Activated CD8-positive, alpha-beta T cell treated with anti-CD3 and anti-CD28 coated beads, Interleukin-2, amount 10 ng/mL, durations not matched to agents 7 days and 5 days (primary cell): Measurements from ENCODE around the gene SUGT1. TPM values are rescaled to one million over a fixed set of nuclear protein-coding genes. Genes with fewer than 3 reads are reported as not detected.
"Not testable (repeated sequence)": the region's sequence is repeated elsewhere in the genome, so short reads cannot be mapped to it uniquely, and the experiment has no call there.

ENCODE experiments used
- ATAC-seq: fragments of 150-1000 bp; cut with Tn5 transposase; one replicate; pipeline ENCODE4 v1.10.0; 2021; ENCODE audit warnings: moderate library complexity
- CTCF ChIA-PET: fragments of 350-600 bp; sonication (Branson Sonifier 250); formaldehyde crosslinking; loops from one replicate; lab custom pipeline; 2021; ENCODE audit warnings: antibody characterized with exemption; lab: Charles Lee
- POLR2A ChIA-PET: fragments of 350-600 bp; sonication (Branson Sonifier 250); formaldehyde crosslinking; loops from one replicate; lab custom pipeline; 2021; ENCODE audit warnings: antibody characterized with exemption; lab: Charles Lee
- DNase-seq: peaks from one replicate; pipeline ENCODE4 v3.0.0-alpha.2; 2020
- H3K27ac Mint-ChIP-seq: one replicate; pipeline ENCODE4 v1.8.0; 2021; ENCODE audit warnings: mild to moderate bottlenecking, mixed read lengths
- H3K27me3 Mint-ChIP-seq: one replicate; pipeline ENCODE4 v1.8.0; 2021; ENCODE audit warnings: low read depth, mixed read lengths
- H3K36me3 Mint-ChIP-seq: one replicate; pipeline ENCODE4 v1.8.0; 2021; ENCODE audit warnings: low read depth, mixed read lengths
- H3K4me1 Mint-ChIP-seq: one replicate; pipeline ENCODE4 v1.8.0; 2021; ENCODE audit warnings: low read depth, mixed read lengths
- H3K4me3 Mint-ChIP-seq: one replicate; pipeline ENCODE4 v1.8.0; 2021; ENCODE audit warnings: mild to moderate bottlenecking, mixed read lengths
- H3K9me3 Mint-ChIP-seq: one replicate; pipeline ENCODE4 v1.8.0; 2022; ENCODE audit warnings: mixed read lengths; ENCODE audit not compliant: insufficient read depth
- total RNA-seq, 2 experiments: library from RNA; stranded (reverse); gene quantifications; one replicate each; pipeline ENCODE4 v1.2.3, GENCODE V29; 2021

SUGT1 gene
- total RNA-seq, 2 experiments from 2014 or later: 48.5 to 50.7 TPM

DNA sequence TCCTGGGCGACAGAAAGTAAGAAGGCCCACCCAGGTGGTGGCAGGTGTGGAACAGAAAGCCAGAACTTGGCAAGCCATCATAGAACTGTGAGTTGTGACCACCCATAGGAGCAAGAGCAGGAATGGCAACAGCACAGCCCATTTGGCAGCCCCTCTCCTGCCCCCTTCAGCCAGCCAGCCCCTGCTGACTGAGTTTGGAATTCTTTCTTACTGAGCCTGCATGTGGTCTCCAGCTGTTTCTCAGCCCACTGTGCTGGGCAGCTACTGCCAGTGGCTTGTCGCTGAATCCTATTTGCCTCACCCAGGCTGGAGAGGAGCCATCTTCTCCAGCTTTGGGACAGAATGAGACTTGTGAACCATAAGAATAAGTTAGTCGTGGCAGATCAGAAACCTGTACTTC is 58.6 kb downstream of the SUGT1 start:
- POLR2A ChIA-PET: no interaction called here
- Mint-ChIP-seq H3K4me1 (no peaks in the 10 kb centered on the region), H3K4me3 (no peak overlapping the region), H3K27me3 (peaks cover 10% of the 10 kb centered on the region), H3K27ac (no peak overlapping the region), H3K36me3 (no peaks in the 10 kb centered on the region), H3K9me3 (no peaks in the 10 kb centered on the region)
- DNase-seq (no peak), ATAC-seq (no peak)
- CTCF ChIA-PET: no interaction called here

DNA sequence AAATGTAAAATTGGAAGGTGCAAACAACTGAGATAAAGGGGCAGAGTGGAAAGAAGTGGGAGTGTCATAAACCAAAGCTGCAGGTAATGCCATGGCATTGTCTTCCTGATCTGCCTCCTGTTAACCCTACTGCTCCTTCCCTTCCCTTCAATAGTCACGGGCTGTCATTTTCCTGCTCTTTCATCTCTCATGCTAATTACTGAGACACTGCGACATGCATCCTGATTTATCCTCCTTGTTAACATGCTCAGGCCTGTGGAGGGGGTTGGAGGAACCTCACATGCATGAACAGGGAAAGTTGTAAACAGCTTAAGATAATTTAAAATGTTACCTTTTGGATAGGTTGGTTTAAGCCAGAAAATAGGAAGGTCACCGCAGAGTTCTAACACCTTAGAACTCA is 59.7 kb downstream of the SUGT1 start:
- no peaks in the 10 kb centered on the region for H3K36me3 Mint-ChIP-seq
- ATAC-seq (no peak), DNase-seq (no peak)
- peaks cover 12% of the 10 kb centered on the region for H3K27me3 Mint-ChIP-seq
- ChIA-PET POLR2A (no interaction called here), CTCF (interaction anchor here (1.5 kb wide), 1 partner anchor 8 kb away, joined by 5 read pairs; no protein-coding TSS in a partner anchor)
- H3K4me1 Mint-ChIP-seq: no peaks in the 10 kb centered on the region
- no peak overlapping the region for H3K27ac Mint-ChIP-seq
- no peaks in the 10 kb centered on the region for H3K9me3 Mint-ChIP-seq
- no peak overlapping the region for H3K4me3 Mint-ChIP-seq

GRCh38 chr13:52713894-52714293 is 61.3 kb downstream of the SUGT1 start:
- Mint-ChIP-seq H3K9me3 (no peaks in the 10 kb centered on the region), H3K27me3 (peaks cover 18% of the 10 kb centered on the region), H3K36me3 (no peaks in the 10 kb centered on the region), H3K4me3 (no peak overlapping the region), H3K4me1 (no peaks in the 10 kb centered on the region), H3K27ac (no peak overlapping the region)
- DNase-seq (no peak), ATAC-seq (no peak)
- ChIA-PET POLR2A (no interaction called here), CTCF (interaction anchor here (1.5 kb wide), 2 partner anchors 10 to 69 kb away, joined by 3 to 5 read pairs; no protein-coding TSS in a partner anchor)

GRCh38 chr13:52720904-52721303 is 68.3 kb downstream of the SUGT1 start:
- H3K4me3 Mint-ChIP-seq, ATAC-seq, DNase-seq, POLR2A ChIA-PET, H3K9me3 Mint-ChIP-seq, CTCF ChIA-PET, H3K4me1 Mint-ChIP-seq, H3K36me3 Mint-ChIP-seq, H3K27ac Mint-ChIP-seq: not testable (repeated sequence)
- H3K27me3 Mint-ChIP-seq: peaks cover 16% of the 10 kb centered on the region

DNA sequence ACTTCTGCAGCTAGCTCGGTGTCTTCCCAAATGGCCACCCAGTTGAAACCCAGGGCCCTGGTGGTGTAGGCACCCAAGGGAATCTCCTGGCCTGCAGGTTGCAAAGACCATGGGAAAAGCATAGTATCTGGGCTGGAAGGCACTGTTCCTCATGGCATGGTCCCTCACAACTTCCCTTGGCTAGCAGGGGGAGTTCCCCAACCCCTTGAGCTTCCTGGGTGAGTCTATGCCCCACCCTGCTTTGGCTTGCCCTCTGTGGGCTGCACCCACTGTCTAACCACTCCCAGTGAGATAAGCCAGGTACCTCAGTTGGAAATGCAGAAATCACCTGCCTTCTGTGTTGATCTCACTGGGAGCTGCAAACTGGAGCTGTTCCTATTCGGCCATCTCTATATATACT is 68.7 kb downstream of the SUGT1 start:
- CTCF ChIA-PET, H3K9me3 Mint-ChIP-seq, H3K4me1 Mint-ChIP-seq, H3K36me3 Mint-ChIP-seq, H3K4me3 Mint-ChIP-seq, DNase-seq, H3K27ac Mint-ChIP-seq, POLR2A ChIA-PET, ATAC-seq: not testable (repeated sequence)
- H3K27me3 Mint-ChIP-seq: peaks cover 12% of the 10 kb centered on the region

DNA sequence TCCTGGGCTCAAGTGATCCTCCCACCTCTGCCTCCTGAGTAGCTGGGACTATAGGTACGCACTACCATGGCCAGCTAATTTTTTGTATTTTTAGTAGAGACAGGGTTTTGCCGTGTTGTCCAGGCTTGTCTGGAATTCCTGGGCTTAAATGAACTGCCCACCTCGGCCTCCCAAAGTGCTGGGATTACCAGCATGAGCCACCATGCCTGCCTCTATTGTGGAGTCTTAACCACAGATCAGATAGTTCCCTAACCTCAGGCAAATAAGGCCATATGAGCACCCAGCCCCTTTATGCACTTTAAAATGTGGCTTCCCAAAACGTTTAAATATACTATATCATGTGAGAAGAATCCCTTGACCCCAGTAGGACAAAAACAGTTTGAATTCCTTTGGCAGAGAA is 70.5 kb downstream of the SUGT1 start:
- ChIA-PET CTCF (no interaction called here), POLR2A (no interaction called here)
- no peaks in the 10 kb centered on the region for H3K9me3 Mint-ChIP-seq
- peaks cover 9% of the 10 kb centered on the region for H3K27me3 Mint-ChIP-seq
- no peak for DNase-seq
- no peak overlapping the region for H3K4me3 Mint-ChIP-seq
- no peak overlapping the region for H3K27ac Mint-ChIP-seq
- no peaks in the 10 kb centered on the region for H3K4me1 Mint-ChIP-seq
- ATAC-seq: no peak
- H3K36me3 Mint-ChIP-seq: no peaks in the 10 kb centered on the region

GRCh38 chr13:52725302-52725701 is 72.7 kb downstream of the SUGT1 start:
- ChIA-PET POLR2A (no interaction called here), CTCF (no interaction called here)
- DNase-seq (no peak), ATAC-seq (no peak)
- no peak overlapping the region for H3K27ac Mint-ChIP-seq
- peaks cover 3% of the 10 kb centered on the region for H3K27me3 Mint-ChIP-seq
- no peaks in the 10 kb centered on the region for H3K36me3 Mint-ChIP-seq
- H3K4me1 Mint-ChIP-seq: no peaks in the 10 kb centered on the region
- H3K9me3 Mint-ChIP-seq: no peaks in the 10 kb centered on the region
- no peak overlapping the region for H3K4me3 Mint-ChIP-seq

DNA sequence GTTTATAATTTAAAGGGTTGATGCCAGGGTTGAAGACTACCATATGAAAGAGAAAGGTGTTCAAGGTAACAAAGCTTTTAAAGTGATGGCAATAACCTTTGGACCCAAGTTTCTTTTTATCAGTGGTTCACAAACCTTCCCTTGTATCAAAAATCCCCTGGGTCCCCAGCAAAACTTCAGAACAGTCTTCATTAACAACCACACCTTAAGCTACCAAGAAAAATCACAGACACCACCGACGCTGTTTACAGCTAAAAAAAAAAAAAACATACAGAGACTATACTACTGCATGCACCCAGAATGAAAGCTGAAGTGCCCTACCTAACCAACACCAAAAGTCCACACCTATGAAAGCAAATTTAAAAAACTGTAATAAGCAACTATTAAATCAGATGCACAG is 73.6 kb downstream of the SUGT1 start:
- H3K36me3 Mint-ChIP-seq: no peaks in the 10 kb centered on the region
- CTCF ChIA-PET: interaction anchor here (1.0 kb wide), 1 partner anchor 12 kb away, joined by 3 read pairs; no protein-coding TSS in a partner anchor

DNA sequence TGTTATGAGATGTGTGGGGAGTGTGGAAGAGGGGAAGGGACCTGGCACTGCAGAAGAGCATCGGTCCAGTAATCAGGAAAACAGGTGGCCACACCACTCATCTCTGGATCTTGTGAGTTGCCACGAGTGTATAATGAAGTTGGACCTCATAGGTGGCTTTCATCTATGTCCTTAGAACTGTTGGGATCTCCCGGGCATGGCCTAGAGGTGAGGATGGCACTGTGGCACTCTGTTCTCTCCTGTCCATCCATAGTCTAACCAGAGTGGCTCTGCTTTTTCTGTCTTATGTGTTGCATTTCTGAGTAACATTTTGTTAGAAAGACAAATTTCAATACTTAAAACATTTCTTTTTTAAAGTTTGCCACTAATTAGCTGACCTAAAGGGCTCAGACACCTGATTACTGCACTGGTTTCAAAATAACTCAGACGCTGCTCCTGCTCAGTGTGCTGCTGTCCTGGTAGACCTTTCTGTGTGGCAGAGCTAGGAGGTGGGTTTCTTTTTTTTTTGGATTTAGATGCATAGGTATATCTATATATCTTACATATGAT is 81.5 kb downstream of the SUGT1 start:
- Mint-ChIP-seq H3K4me3 (no peak overlapping the region), H3K9me3 (no peaks in the 10 kb centered on the region), H3K27me3 (peaks cover 21% of the 10 kb centered on the region), H3K4me1 (peaks cover 3% of the 10 kb centered on the region), H3K36me3 (no peaks in the 10 kb centered on the region), H3K27ac (no peak overlapping the region)
- no peak for DNase-seq
- ChIA-PET CTCF (no interaction called here), POLR2A (no interaction called here)
- ATAC-seq: no peak

More for the DNA sequence above, 73.6 kb downstream of the SUGT1 start:
- POLR2A ChIA-PET: no interaction called here
- H3K27ac Mint-ChIP-seq: no peak overlapping the region
- no peaks in the 10 kb centered on the region for H3K9me3 Mint-ChIP-seq
- H3K4me1 Mint-ChIP-seq: no peaks in the 10 kb centered on the region
- H3K27me3 Mint-ChIP-seq: peaks cover 3% of the 10 kb centered on the region
- H3K4me3 Mint-ChIP-seq: no peak overlapping the region
- DNase-seq: no peak
- ATAC-seq: no peak

GRCh38 chr13:52736891-52737290 is 84.3 kb downstream of the SUGT1 start:
- peaks cover 7% of the 10 kb centered on the region for H3K4me1 Mint-ChIP-seq
- no peaks in the 10 kb centered on the region for H3K36me3 Mint-ChIP-seq
- ChIA-PET CTCF (no interaction called here), POLR2A (no interaction called here)
- ATAC-seq: no peak
- no peak for DNase-seq
- no peak overlapping the region for H3K4me3 Mint-ChIP-seq
- no peak overlapping the region for H3K27ac Mint-ChIP-seq
- no peaks in the 10 kb centered on the region for H3K9me3 Mint-ChIP-seq
- peaks cover 41% of the 10 kb centered on the region for H3K27me3 Mint-ChIP-seq

GRCh38 chr13:52737451-52737850 is 84.8 kb downstream of the SUGT1 start:
- DNase-seq: no peak
- no peak for ATAC-seq
- no peaks in the 10 kb centered on the region for H3K9me3 Mint-ChIP-seq
- H3K27me3 Mint-ChIP-seq: peaks cover 42% of the 10 kb centered on the region
- H3K4me3 Mint-ChIP-seq: no peak overlapping the region
- peaks cover 7% of the 10 kb centered on the region for H3K4me1 Mint-ChIP-seq
- ChIA-PET POLR2A (no interaction called here), CTCF (interaction anchor here (1.1 kb wide), 1 partner anchor 24 kb away, joined by 3 read pairs; no protein-coding TSS in a partner anchor)
- H3K36me3 Mint-ChIP-seq: no peaks in the 10 kb centered on the region
- H3K27ac Mint-ChIP-seq: no peak overlapping the region

DNA sequence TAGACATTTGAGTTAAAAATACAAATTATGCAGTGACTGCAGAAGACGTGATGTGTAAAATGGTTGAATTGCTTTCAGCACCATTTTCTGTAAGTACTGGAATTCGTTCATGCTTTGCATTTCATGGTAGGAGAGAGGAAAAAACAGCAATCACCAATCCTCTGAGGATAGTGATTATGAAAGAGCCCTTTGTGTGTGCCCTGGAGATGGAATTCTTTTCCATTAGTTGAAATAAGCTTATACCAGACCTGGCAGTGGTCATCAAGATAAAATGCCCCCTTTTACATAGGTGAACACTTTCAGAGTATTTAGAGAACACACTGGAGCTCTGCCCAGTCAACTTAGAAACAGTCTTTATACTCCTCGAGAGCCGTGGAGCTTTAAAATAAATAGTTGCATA is 85.3 kb downstream of the SUGT1 start:
- CTCF ChIA-PET: interaction anchor here (1.1 to 1.7 kb wide), 3 partner anchors 11 to 72 kb away, joined by 3 to 6 read pairs (median 3); no protein-coding TSS in a partner anchor
- H3K27me3 Mint-ChIP-seq: peaks cover 46% of the 10 kb centered on the region
- H3K27ac Mint-ChIP-seq: no peak overlapping the region
- POLR2A ChIA-PET: no interaction called here
- peaks cover 7% of the 10 kb centered on the region for H3K4me1 Mint-ChIP-seq
- H3K36me3 Mint-ChIP-seq: no peaks in the 10 kb centered on the region
- H3K9me3 Mint-ChIP-seq: no peaks in the 10 kb centered on the region
- ATAC-seq: no peak
- no peak overlapping the region for H3K4me3 Mint-ChIP-seq
- DNase-seq: no peak
